ENCODE measurements around the gene DLD.

DNA sequence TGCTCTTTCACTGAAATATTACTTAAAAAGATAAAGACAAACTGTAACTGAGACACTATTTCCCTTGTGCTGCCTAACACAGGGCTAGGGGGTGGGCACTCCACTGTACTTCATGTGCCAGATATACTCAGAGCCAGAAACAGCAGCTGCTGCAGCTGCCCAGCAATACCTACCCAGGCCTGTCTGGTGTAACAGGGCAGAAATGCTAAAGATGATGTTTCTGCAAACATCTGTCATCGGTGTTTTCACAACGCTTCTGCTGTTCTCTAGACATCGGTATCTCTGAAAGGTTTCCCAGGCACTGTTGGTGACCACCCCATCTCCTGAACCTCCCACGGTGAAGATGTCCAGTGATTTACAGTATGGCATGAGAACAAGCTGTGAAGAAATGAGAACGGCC is 69.3 kb downstream of the DLD start:
- TF ChIP-seq POLR2A (IDR thresholded peaks at IDR 0.05) (no peak), EP300 (IDR thresholded peaks at IDR 0.05; ENCODE audit: low read depth) (no peak)
- TF ChIP-seq, protein P1, sequence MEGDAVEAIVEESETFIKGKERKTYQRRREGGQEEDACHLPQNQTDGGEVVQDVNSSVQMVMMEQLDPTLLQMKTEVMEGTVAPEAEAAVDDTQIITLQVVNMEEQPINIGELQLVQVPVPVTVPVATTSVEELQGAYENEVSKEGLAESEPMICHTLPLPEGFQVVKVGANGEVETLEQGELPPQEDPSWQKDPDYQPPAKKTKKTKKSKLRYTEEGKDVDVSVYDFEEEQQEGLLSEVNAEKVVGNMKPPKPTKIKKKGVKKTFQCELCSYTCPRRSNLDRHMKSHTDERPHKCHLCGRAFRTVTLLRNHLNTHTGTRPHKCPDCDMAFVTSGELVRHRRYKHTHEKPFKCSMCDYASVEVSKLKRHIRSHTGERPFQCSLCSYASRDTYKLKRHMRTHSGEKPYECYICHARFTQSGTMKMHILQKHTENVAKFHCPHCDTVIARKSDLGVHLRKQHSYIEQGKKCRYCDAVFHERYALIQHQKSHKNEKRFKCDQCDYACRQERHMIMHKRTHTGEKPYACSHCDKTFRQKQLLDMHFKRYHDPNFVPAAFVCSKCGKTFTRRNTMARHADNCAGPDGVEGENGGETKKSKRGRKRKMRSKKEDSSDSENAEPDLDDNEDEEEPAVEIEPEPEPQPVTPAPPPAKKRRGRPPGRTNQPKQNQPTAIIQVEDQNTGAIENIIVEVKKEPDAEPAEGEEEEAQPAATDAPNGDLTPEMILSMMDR (IDR thresholded peaks at IDR 0.05): no peak
